Natural killer cell (primary cell): Measurements from ENCODE around the gene LLGL2. TPM values are rescaled to one million over a fixed set of nuclear protein-coding genes. Genes with fewer than 3 reads are reported as not detected.

Source experiments
- ATAC-seq, 3 donors: fragments of 150-1000 bp in 2 of 3; fragments of 200-7000 bp in 1 of 3; cut with Tn5 transposase; 1 replicate in 1 of 3; 2 replicates in 2 of 3; pipeline ENCODE4 v1.10.0; 2021; ENCODE audit warnings: mild to moderate bottlenecking in 2 of 3, moderate library complexity in 2 of 3
- DNase-seq, 2 donors: peaks; one replicate each; pipeline versions ENCODE4 v3.0.0 to v3.0.0-alpha.2; 2013 to 2021; ENCODE audit warnings: mixed read lengths in 1 of 2
- H3K27ac ChIP-seq: one replicate; pipeline ENCODE4 v1.5.1; 2013; ENCODE audit warnings: mild to moderate bottlenecking, low read length
- H3K27me3 ChIP-seq: one replicate; pipeline ENCODE4 v1.6.1; 2013; ENCODE audit warnings: low read length; ENCODE audit not compliant: control insufficient read depth, insufficient read depth
- H3K36me3 ChIP-seq: one replicate; pipeline ENCODE4 v1.6.1; 2013; ENCODE audit warnings: low read length; ENCODE audit not compliant: control insufficient read depth, insufficient read depth
- H3K4me1 ChIP-seq: one replicate; pipeline ENCODE4 v1.6.1; 2013; ENCODE audit warnings: low read length; ENCODE audit not compliant: control insufficient read depth, insufficient read depth
- H3K4me3 ChIP-seq: one replicate; pipeline ENCODE4 v1.5.1; 2013; ENCODE audit warnings: low read length
- H3K9me3 ChIP-seq: one replicate; pipeline ENCODE4 v1.6.1; 2013; ENCODE audit warnings: low read length; ENCODE audit not compliant: control insufficient read depth, insufficient read depth
- H3K27ac Mint-ChIP-seq, 2 donors: one replicate each; pipeline ENCODE4 v1.8.0; 2022; ENCODE audit warnings: mild to moderate bottlenecking in 2 of 2, mixed read lengths in 2 of 2, moderate library complexity in 1 of 2
- H3K27me3 Mint-ChIP-seq, 2 donors: one replicate each; pipeline ENCODE4 v1.8.0; 2022; ENCODE audit warnings: low read depth in 2 of 2, mixed read lengths in 2 of 2
- H3K36me3 Mint-ChIP-seq: one replicate; pipeline ENCODE4 v1.8.0; 2022; ENCODE audit warnings: mixed read lengths
- H3K4me1 Mint-ChIP-seq, 2 donors: one replicate each; pipeline ENCODE4 v1.8.0; 2022; ENCODE audit warnings: mixed read lengths in 2 of 2
- H3K4me3 Mint-ChIP-seq: one replicate; pipeline ENCODE4 v1.8.0; 2022; ENCODE audit warnings: mild to moderate bottlenecking, moderate library complexity, mixed read lengths
- H3K9me3 Mint-ChIP-seq, 2 donors: one replicate each; pipeline ENCODE4 v1.8.0; 2022; ENCODE audit warnings: mixed read lengths in 2 of 2
- CTCF ChIP-seq: fragments of 200-600 bp; IDR thresholded peaks from one replicate; pipeline ENCODE4 v1.8.0; 2022; ENCODE audit warnings: antibody characterized with exemption
- WGBS: methylation state at CpG from one replicate; pipeline ENCODE4 v1.1.7; 2013; ENCODE audit warnings: missing lambda C conversion rate; ENCODE audit not compliant: insufficient coverage; 5-methylcytosine and 5-hydroxymethylcytosine counted together
- intact Hi-C: fragments of 100-400 bp; cut with micrococcal nuclease; formaldehyde crosslinking; loops from one replicate; pipeline ENCODE4 v1.14.2; 2022
- total RNA-seq, 4 donors: library from RNA; stranded (reverse); fragments of 120-200 nt in 1 of 4; gene quantifications; one replicate each; pipeline versions ENCODE4 v1.2.3 to v1.2.4, GENCODE V29; 2013 to 2022

LLGL2 gene
- total RNA-seq, 3 donors from 2014 or later (not counting 1 experiment from before 2014, with no cell fraction given), result 229 to 302 (median 244) TPM

- no peaks in the 10 kb centered on the region for H3K9me3 ChIP-seq
- intact Hi-C loops, result no loop called here
- 89% methylated on average over 21 of the region's 21 CpGs for WGBS
- no peaks in the 10 kb centered on the region for H3K27me3 ChIP-seq
- H3K4me1 Mint-ChIP-seq, result peaks cover 10 to 17% of the 10 kb centered on the region in 2 donors
- H3K27ac ChIP-seq, result no peak overlapping the region
- peaks cover 14% of the 10 kb centered on the region for H3K36me3 ChIP-seq
- no peaks in the 10 kb centered on the region for H3K36me3 Mint-ChIP-seq
- ATAC-seq (no peak), DNase-seq (no peak)
- no peaks in the 10 kb centered on the region for H3K9me3 Mint-ChIP-seq
- H3K27ac Mint-ChIP-seq, result no peak overlapping the region
- no peak overlapping the region for H3K4me3 ChIP-seq
- peaks cover 8% of the 10 kb centered on the region for H3K4me1 ChIP-seq
- no peaks in the 10 kb centered on the region for H3K27me3 Mint-ChIP-seq
- H3K4me3 Mint-ChIP-seq, result no peak overlapping the region
- TF ChIP-seq CTCF, result no peak
Measured at GRCh38 chr17:75555679-75556153, 30.2 kb downstream of the LLGL2 start.

DNA sequence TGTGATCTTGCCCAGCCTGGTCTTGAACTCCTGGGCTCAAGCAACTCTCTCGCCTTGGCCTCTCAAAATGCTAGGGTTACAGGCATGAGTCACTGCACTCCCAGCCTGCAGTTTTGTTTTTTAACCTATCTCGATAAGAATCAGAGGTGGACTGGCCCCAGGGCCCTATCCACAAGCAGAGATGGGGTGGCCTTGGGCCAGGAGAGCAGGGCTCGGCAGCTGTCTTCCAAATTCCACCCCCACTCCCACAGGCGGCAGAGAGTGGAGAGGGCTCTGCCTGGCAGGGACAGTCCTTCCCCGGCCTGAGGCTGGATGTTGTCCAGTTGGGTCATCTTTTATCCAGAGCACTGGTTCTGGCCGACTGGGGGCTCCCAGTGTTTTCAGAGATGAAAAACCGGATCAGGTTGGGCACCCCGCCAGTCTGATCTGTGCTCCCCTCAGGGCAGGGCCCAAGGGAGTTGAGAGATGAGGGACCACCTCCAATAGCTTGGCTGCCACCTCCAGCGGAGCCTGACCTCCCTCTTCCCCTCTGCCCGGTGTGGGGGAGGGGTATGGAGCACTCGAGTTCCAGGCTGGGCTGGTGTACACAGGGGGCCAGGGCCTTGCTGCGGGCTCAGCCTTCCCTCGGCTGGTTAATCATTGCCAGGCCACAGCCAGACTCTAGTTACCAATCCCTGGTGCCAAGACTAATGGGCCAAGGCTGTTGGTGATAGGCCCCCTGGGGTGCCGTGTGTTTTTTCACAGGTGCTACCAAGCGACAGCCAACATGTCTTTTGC lies 31.8 kb downstream of the LLGL2 start:
- Histone ChIP-seq H3K4me3 (no peak overlapping the region), H3K9me3 (no peaks in the 10 kb centered on the region), H3K4me1 (peaks cover 8% of the 10 kb centered on the region), H3K27me3 (no peaks in the 10 kb centered on the region), H3K36me3 (peaks cover 17% of the 10 kb centered on the region), H3K27ac (no peak overlapping the region)
- intact Hi-C loops, result no loop called here
- H3K4me1 Mint-ChIP-seq, result peaks cover 10 to 13% of the 10 kb centered on the region in 2 donors
- H3K9me3 Mint-ChIP-seq, result no peaks in the 10 kb centered on the region
- H3K4me3 Mint-ChIP-seq, result no peak overlapping the region
- WGBS, result 87% methylated on average over 15 of the region's 15 CpGs
- no peaks in the 10 kb centered on the region for H3K36me3 Mint-ChIP-seq
- no peak for ATAC-seq
- no peaks in the 10 kb centered on the region for H3K27me3 Mint-ChIP-seq
- no peak for DNase-seq
- no peak overlapping the region for H3K27ac Mint-ChIP-seq
- TF ChIP-seq CTCF, result no peak

- TF ChIP-seq CTCF, result no peak
- DNase-seq (no peak), ATAC-seq (no peak)
- intact Hi-C loops, result no loop called here
- no peaks in the 10 kb centered on the region for H3K27me3 Mint-ChIP-seq
- H3K4me3 Mint-ChIP-seq, result no peak overlapping the region
- no peaks in the 10 kb centered on the region for H3K36me3 Mint-ChIP-seq
- Histone ChIP-seq H3K4me3 (no peak overlapping the region), H3K36me3 (peaks cover 22% of the 10 kb centered on the region), H3K4me1 (peaks cover 6% of the 10 kb centered on the region), H3K9me3 (no peaks in the 10 kb centered on the region), H3K27me3 (no peaks in the 10 kb centered on the region), H3K27ac (no peak overlapping the region)
- H3K4me1 Mint-ChIP-seq, result peaks cover 7 to 11% of the 10 kb centered on the region in 2 donors
- H3K27ac Mint-ChIP-seq, result no peak overlapping the region
- 94% methylated on average over 18 of the region's 18 CpGs for WGBS
- H3K9me3 Mint-ChIP-seq, result no peaks in the 10 kb centered on the region
Measured at GRCh38 chr17:75557852-75558665, 32.6 kb downstream of the LLGL2 start.
